ENCODE data around the gene ATP10B.

- TF ChIP-seq CTCF (IDR thresholded peaks at IDR 0.05; ENCODE audit: borderline replicate concordance, extremely low read depth, low read length, poor library complexity, severe bottlenecking), result no peak
- TF ChIP-seq EZH2 (IDR thresholded peaks at IDR 0.05; ENCODE audit: borderline replicate concordance, low read depth, low read length, severe bottlenecking), result no peak
Measured at GRCh38 chr5:160660132-160660531, 191.9 kb downstream of the ATP10B start.

Measured in DND-41 (cell line).